NCI-H128 (cell line): ENCODE data around the gene PRRT1B.

Experiments
- DNase-seq: peaks from one replicate; lab custom pipeline; 2025; ENCODE audit not compliant: unreplicated experiment; lab: John Stamatoyannopoulos, UW

The PRRT1B gene

GRCh38 chr9:131594906-131595665, 49.8 kb downstream of the PRRT1B start:
- no peak for DNase-seq

- DNase-seq, result no peak
These were observed 50.5 kb downstream of the PRRT1B start for GRCh38 chr9:131595696-131596429.

GRCh38 chr9:131596430-131596743, 51.1 kb downstream of the PRRT1B start:
- no peak for DNase-seq

GRCh38 chr9:131597246-131597645, 51.9 kb downstream of the PRRT1B start:
- no peak for DNase-seq

GRCh38 chr9:131598121-131598520, 52.8 kb downstream of the PRRT1B start:
- no peak for DNase-seq

GRCh38 chr9:131601683-131602181, 56.4 kb downstream of the PRRT1B start:
- no peak for DNase-seq

GRCh38 chr9:131603199-131603598, 57.9 kb downstream of the PRRT1B start:
- no peak for DNase-seq

GRCh38 chr9:131603711-131604439, 58.6 kb downstream of the PRRT1B start:
- no peak for DNase-seq

- no peak for DNase-seq
These were observed 60.7 kb downstream of the PRRT1B start for GRCh38 chr9:131605770-131606590.

- DNase-seq, result no peak
These were observed 61.7 kb downstream of the PRRT1B start for GRCh38 chr9:131606896-131607567.

- DNase-seq, result no peak
These were observed 62.3 kb downstream of the PRRT1B start for GRCh38 chr9:131607591-131607990.

GRCh38 chr9:131608493-131609037, 63.2 kb downstream of the PRRT1B start:
- no peak for DNase-seq
